ENCODE data around the gene STYXL2. TPM values are rescaled to one million over a fixed set of nuclear protein-coding genes. Genes with fewer than 3 reads are reported as not detected.

Gene STYXL2
- total RNA-seq, 6 experiments from 2014 or later, result not detected

DNA sequence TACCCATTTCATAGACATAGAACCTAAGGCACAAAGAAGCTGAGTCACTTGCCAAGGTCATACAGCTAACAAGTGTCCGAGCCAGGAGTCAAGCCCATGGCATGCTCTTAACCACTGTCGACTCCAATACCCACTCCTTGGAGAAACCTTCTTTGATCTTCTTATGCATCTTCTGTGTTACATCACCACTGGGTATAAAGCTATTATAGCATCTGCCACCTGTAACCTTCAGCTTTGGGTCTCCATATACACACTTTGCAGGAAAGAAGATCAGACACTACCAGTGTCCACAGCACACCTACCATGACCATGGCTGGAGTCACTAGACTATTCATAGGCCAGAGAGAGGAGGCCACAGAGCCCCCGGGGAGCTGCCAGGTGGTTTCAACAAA is 32.8 kb upstream of the STYXL2 start:
- Mint-ChIP-seq H3K36me3 (ENCODE audit: low read depth) (no peaks in the 10 kb centered on the region), H3K4me1 (ENCODE audit: low read depth) (peaks cover 13% of the 10 kb centered on the region), H3K4me3 (no peak overlapping the region), H3K27me3 (ENCODE audit: insufficient read depth) (peaks cover 16% of the 10 kb centered on the region), H3K27ac (no peak overlapping the region), H3K9me3 (no peaks in the 10 kb centered on the region)
- TF ChIP-seq, protein P1, sequence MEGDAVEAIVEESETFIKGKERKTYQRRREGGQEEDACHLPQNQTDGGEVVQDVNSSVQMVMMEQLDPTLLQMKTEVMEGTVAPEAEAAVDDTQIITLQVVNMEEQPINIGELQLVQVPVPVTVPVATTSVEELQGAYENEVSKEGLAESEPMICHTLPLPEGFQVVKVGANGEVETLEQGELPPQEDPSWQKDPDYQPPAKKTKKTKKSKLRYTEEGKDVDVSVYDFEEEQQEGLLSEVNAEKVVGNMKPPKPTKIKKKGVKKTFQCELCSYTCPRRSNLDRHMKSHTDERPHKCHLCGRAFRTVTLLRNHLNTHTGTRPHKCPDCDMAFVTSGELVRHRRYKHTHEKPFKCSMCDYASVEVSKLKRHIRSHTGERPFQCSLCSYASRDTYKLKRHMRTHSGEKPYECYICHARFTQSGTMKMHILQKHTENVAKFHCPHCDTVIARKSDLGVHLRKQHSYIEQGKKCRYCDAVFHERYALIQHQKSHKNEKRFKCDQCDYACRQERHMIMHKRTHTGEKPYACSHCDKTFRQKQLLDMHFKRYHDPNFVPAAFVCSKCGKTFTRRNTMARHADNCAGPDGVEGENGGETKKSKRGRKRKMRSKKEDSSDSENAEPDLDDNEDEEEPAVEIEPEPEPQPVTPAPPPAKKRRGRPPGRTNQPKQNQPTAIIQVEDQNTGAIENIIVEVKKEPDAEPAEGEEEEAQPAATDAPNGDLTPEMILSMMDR (IDR thresholded peaks at IDR 0.05), result no peak
- no peak for DNase-seq

- TF ChIP-seq, protein P1 (IDR thresholded peaks at IDR 0.05), result no peak
- Mint-ChIP-seq H3K27me3 (ENCODE audit: insufficient read depth) (peaks cover 17% of the 10 kb centered on the region), H3K36me3 (ENCODE audit: low read depth) (no peaks in the 10 kb centered on the region), H3K4me1 (ENCODE audit: low read depth) (peaks cover 2% of the 10 kb centered on the region; the same call in 1 of the 2 replicates), H3K27ac (no peak overlapping the region), H3K4me3 (no peak overlapping the region), H3K9me3 (no peaks in the 10 kb centered on the region)
- no peak for DNase-seq
These were observed 29.3 kb upstream of the STYXL2 start for GRCh38 chr1:167064621-167065020.

DNA sequence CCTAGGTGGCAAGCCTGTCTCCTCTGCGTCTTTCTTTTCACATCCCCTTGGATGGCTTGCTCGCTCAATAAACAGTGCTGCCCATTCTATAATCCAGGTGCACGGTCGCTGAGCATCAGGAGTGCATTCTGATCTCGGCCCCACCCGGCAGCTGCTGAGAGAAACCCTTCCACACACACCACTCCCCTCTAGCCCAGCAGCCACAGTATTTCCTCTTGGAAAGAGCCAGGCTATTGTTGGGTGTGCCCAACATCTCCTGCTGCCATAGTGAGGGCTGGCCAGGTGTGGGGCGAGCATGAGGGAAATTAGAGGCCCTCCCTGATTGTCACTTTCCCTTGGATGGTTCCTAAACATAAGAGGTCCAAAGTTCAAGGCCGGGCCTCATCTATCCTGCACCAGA is 28.4 kb upstream of the STYXL2 start:
- Mint-ChIP-seq H3K36me3 (ENCODE audit: low read depth) (no peaks in the 10 kb centered on the region), H3K27me3 (ENCODE audit: insufficient read depth) (peaks cover 13% of the 10 kb centered on the region), H3K9me3 (no peaks in the 10 kb centered on the region), H3K27ac (no peak overlapping the region), H3K4me1 (ENCODE audit: low read depth) (no peaks in the 10 kb centered on the region), H3K4me3 (no peak overlapping the region)
- TF ChIP-seq, protein P1 (IDR thresholded peaks at IDR 0.05), result no peak
- DNase-seq, result no peak

DNA sequence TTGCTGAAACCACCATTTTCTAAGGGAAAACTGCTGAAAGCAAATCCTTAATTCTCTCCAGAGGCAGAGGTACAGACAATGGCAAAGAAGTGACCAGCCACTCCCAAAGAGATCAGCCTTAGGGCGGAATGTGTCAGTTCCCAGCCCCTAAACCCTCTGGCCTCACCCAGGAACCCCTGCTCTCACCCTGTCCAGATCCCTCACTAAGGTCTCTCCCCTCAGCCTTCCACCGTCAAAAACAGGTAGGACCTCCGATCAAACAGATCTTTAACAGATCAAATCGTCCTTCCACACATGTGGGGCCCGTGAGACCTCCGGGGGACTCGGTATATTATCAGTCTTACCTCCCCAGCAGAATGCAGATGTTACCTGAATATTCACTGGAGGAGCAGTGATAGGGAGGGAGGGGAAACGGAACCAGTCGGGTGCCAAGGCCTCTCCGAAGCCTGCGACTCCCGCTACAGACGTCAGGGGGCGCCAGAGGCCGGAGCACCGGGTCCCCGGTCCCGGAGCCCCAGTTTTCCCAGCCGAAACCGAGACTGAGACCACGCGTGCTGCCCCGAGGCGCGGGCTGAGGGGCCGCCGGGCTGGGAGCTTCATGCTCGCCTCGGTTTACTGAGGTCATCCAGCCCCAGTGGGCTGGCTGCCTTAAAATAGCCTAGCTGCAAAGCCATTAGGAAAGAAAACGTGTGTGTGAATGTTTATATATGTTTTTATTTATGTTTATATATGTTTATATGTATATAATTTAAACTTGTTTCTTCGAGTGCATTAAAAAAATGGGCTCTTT is 27.3 kb upstream of the STYXL2 start:
- peaks cover 14% of the 10 kb centered on the region for H3K27me3 Mint-ChIP-seq (ENCODE audit: insufficient read depth)
- no peaks in the 10 kb centered on the region for H3K4me1 Mint-ChIP-seq (ENCODE audit: low read depth)

DNA sequence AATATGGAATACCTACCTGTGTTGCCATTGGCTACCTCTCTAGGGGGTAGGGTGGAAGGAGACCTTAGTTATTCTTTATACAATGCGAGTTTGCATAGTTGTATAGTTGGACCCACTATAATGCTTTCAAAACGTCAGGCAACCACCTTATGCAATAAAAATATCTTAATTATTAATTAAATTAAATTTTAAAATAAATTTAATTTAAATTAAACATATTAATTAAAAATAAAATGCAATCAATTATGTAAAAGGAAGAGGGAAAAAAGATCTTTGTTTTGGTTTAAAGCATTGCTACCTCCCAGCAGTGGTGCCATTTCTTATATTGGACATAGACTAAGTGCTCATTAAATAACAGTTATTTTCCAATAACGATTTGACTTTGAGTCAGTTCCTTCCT is 26.0 kb upstream of the STYXL2 start:
- no peaks in the 10 kb centered on the region for H3K9me3 Mint-ChIP-seq

More for the DNA sequence above, 27.3 kb upstream of the STYXL2 start:
- DNase-seq, result peak; percentile 7
- Mint-ChIP-seq H3K36me3 (ENCODE audit: low read depth) (no peaks in the 10 kb centered on the region), H3K9me3 (no peaks in the 10 kb centered on the region), H3K4me3 (peak overlapping the region; percentile 60), H3K27ac (no peak overlapping the region)
- TF ChIP-seq, protein P1 (IDR thresholded peaks at IDR 0.05), result peak; percentile 97

More for the DNA sequence above, 26.0 kb upstream of the STYXL2 start:
- peaks cover 17% of the 10 kb centered on the region for H3K27me3 Mint-ChIP-seq (ENCODE audit: insufficient read depth)
- DNase-seq, result no peak
- TF ChIP-seq, protein P1 (IDR thresholded peaks at IDR 0.05), result no peak
- H3K4me1 Mint-ChIP-seq (ENCODE audit: low read depth), result no peaks in the 10 kb centered on the region
- H3K4me3 Mint-ChIP-seq, result no peak overlapping the region
- H3K27ac Mint-ChIP-seq, result no peak overlapping the region
- H3K36me3 Mint-ChIP-seq (ENCODE audit: low read depth), result no peaks in the 10 kb centered on the region

Data from HFFc6 (cell line).